ENCODE measurements around the gene MKLN1.

DNA sequence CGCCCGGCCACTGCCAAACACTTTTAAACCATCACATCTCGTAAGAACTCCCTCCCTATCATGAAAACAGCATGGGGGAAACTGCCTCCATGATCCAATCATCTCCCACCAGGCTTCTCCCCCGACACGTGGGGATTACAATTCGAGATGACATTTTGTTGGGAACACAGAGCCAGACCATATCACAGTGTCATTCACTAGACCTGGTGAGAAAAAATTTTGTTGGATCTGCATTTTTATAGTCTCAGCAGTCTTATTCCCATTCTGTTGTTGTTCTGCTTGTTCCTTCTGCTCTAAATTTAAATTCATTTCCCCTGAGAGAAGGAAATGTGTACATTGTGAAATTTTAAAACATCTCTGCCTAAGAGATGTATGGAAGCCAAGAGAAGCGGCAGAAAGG lies 4.8 kb upstream of the MKLN1 start:
- TF ChIP-seq, protein P1, sequence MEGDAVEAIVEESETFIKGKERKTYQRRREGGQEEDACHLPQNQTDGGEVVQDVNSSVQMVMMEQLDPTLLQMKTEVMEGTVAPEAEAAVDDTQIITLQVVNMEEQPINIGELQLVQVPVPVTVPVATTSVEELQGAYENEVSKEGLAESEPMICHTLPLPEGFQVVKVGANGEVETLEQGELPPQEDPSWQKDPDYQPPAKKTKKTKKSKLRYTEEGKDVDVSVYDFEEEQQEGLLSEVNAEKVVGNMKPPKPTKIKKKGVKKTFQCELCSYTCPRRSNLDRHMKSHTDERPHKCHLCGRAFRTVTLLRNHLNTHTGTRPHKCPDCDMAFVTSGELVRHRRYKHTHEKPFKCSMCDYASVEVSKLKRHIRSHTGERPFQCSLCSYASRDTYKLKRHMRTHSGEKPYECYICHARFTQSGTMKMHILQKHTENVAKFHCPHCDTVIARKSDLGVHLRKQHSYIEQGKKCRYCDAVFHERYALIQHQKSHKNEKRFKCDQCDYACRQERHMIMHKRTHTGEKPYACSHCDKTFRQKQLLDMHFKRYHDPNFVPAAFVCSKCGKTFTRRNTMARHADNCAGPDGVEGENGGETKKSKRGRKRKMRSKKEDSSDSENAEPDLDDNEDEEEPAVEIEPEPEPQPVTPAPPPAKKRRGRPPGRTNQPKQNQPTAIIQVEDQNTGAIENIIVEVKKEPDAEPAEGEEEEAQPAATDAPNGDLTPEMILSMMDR (IDR thresholded peaks at IDR 0.05; ENCODE audit: insufficient read depth, low read length, poor library complexity, severe bottlenecking) = no peak
- TF ChIP-seq EZH2phosphoT487 (conservative IDR thresholded peaks at IDR 0.05; ENCODE audit: low read length) = no peak

All from SU-DHL-6 (cell line).